Hepatocyte (in vitro differentiated cells): Measurements from ENCODE around the gene SLC25A30. TPM values are rescaled to one million over a fixed set of nuclear protein-coding genes. Genes with fewer than 3 reads are reported as not detected.

ENCODE experiments used
- DNase-seq: peaks from one replicate; pipeline ENCODE4 v3.0.0-alpha.2; 2016; ENCODE audit warnings: low spot score
- H2AFZ ChIP-seq: fragments of 200-600 bp; sonication (generic); 2 replicates; pipeline ENCODE4 v1.6.0; 2016; ENCODE audit warnings: antibody characterized with exemption, mild to moderate bottlenecking
- H3K27ac ChIP-seq: fragments of 200-600 bp; sonication (generic); 2 replicates; pipeline ENCODE4 v1.5.1; 2016; ENCODE audit warnings: mild to moderate bottlenecking
- H3K27me3 ChIP-seq: fragments of 200-600 bp; sonication (generic); 2 replicates; pipeline ENCODE4 v1.6.1; 2016
- H3K36me3 ChIP-seq: fragments of 200-600 bp; sonication (generic); replicated peaks from 2 replicates; pipeline ENCODE4 v1.5.1; 2016; ENCODE audit warnings: low read depth; ENCODE audit not compliant: insufficient read depth
- H3K4me1 ChIP-seq: fragments of 200-600 bp; sonication (generic); 2 replicates; pipeline ENCODE4 v1.5.1; 2016; ENCODE audit warnings: mild to moderate bottlenecking, moderate library complexity; ENCODE audit not compliant: insufficient read depth
- H3K4me2 ChIP-seq: fragments of 200-600 bp; sonication (generic); 2 replicates; pipeline ENCODE4 v1.6.0; 2016
- H3K4me3 ChIP-seq: fragments of 200-600 bp; sonication (generic); 2 replicates; pipeline ENCODE4 v1.5.1; 2016; ENCODE audit warnings: mild to moderate bottlenecking
- H3K79me2 ChIP-seq: fragments of 200-600 bp; sonication (generic); 2 replicates; pipeline ENCODE4 v1.6.0; 2017; ENCODE audit warnings: mild to moderate bottlenecking
- H3K9me2 ChIP-seq: fragments of 200-600 bp; sonication (generic); replicated peaks from 2 replicates; pipeline ENCODE4 v1.6.0; 2017; ENCODE audit warnings: mild to moderate bottlenecking; ENCODE audit not compliant: insufficient read depth
- H3K9me3 ChIP-seq: fragments of 200-600 bp; sonication (generic); 2 replicates; pipeline ENCODE4 v1.5.1; 2016; ENCODE audit warnings: low read depth, mild to moderate bottlenecking
- H4K20me1 ChIP-seq: fragments of 200-600 bp; sonication (generic); 2 replicates; pipeline ENCODE4 v1.6.0; 2016; ENCODE audit warnings: mild to moderate bottlenecking; ENCODE audit not compliant: insufficient read depth, poor library complexity, severe bottlenecking
- EZH2 ChIP-seq: fragments of 200-600 bp; sonication (generic); IDR thresholded peaks from 2 replicates; pipeline ENCODE4 v1.6.1; 2016; ENCODE audit warnings: antibody characterized with exemption, mild to moderate bottlenecking, borderline replicate concordance
- EZH2phosphoT487 ChIP-seq: fragments of 200-600 bp; sonication (generic); IDR thresholded peaks from one replicate; pipeline ENCODE4 v1.6.1; 2018; ENCODE audit warnings: antibody characterized with exemption, mild to moderate bottlenecking, low read depth, moderate library complexity; ENCODE audit not compliant: unreplicated experiment, severe bottlenecking
- WGBS: methylation state at CpG from one replicate; pipeline ENCODE4 v1.1.6; 2016; ENCODE audit warnings: low lambda C conversion rate; ENCODE audit errors: missing lambda C conversion rate; 5-methylcytosine and 5-hydroxymethylcytosine counted together
- polyA plus RNA-seq: library from polyadenylated mRNA; unstranded; fragments of >200 nt; fragmentation: Nextera tagmentation; extraction: Ambion mirVana; gene quantifications from 2 replicates; pipeline ENCODE4 v1.2.1, GENCODE V29; 2016
- total RNA-seq: library from RNA; depleted of rRNA; stranded (reverse); fragments of >200 nt; gene quantifications from 2 replicates; pipeline ENCODE4 v1.2.3, GENCODE V29; 2014
- TF ChIP-seq, protein P1 (sequence below): fragments of 200-600 bp; sonication (generic); IDR thresholded peaks from 2 replicates; pipeline ENCODE4 v1.5.1; 2016; ENCODE audit warnings: antibody characterized with exemption, mild to moderate bottlenecking; ENCODE audit not compliant: poor library complexity

The SLC25A30 gene
- total and polyA plus RNA-seq, 2 experiments from 2014 or later, result 2.8 to 13.3 TPM

DNA sequence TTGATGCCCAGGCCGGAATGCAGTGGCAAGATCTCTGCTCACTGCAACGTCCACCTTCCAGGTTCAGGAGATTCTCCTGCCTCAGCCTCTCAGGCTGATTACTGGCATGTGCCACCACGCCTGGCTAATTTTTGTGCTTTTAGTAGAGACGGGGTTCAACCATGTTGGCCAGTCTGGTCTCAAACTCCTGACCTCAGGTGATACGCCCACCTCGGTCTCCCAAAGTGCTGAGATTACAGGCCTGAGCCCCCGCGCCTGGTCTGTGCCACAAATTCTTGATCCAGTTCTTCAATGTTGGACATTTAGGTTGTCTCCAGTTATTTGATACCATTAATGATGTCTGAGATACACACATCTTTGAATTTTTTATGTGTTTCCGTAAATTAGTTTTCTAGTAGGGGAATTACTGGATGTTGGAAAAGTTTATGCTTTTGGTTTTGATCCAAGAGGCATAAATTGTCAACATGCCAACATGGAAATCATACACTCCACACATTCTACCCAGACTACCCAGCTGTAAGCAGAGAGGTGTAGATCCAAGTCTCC, 46.0 kb upstream of the SLC25A30 start:
- 88% methylated on average over 9 of the region's 9 CpGs for WGBS
- TF ChIP-seq EZH2phosphoT487, result no peak
- TF ChIP-seq, protein P1, sequence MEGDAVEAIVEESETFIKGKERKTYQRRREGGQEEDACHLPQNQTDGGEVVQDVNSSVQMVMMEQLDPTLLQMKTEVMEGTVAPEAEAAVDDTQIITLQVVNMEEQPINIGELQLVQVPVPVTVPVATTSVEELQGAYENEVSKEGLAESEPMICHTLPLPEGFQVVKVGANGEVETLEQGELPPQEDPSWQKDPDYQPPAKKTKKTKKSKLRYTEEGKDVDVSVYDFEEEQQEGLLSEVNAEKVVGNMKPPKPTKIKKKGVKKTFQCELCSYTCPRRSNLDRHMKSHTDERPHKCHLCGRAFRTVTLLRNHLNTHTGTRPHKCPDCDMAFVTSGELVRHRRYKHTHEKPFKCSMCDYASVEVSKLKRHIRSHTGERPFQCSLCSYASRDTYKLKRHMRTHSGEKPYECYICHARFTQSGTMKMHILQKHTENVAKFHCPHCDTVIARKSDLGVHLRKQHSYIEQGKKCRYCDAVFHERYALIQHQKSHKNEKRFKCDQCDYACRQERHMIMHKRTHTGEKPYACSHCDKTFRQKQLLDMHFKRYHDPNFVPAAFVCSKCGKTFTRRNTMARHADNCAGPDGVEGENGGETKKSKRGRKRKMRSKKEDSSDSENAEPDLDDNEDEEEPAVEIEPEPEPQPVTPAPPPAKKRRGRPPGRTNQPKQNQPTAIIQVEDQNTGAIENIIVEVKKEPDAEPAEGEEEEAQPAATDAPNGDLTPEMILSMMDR, result peak; percentile 36
- Histone ChIP-seq H2AFZ (peak overlapping the region; percentile 85), H3K9me3 (no peaks in the 10 kb centered on the region), H3K4me1 (peaks cover 25% of the 10 kb centered on the region), H3K4me3 (peak overlapping the region; percentile 6), H3K27me3 (no peaks in the 10 kb centered on the region), H3K9me2 (no peaks in the 10 kb centered on the region), H3K79me2 (peaks cover 40% of the 10 kb centered on the region), H3K36me3 (no peaks in the 10 kb centered on the region), H3K4me2 (peak overlapping the region; percentile 72), H3K27ac (peak overlapping the region; percentile 84), H4K20me1 (peaks cover 38% of the 10 kb centered on the region)
- no peak for DNase-seq

- 87% methylated on average over 2 of the region's 2 CpGs for WGBS
- H3K27ac ChIP-seq, result no peak overlapping the region
- H3K4me2 ChIP-seq, result no peak overlapping the region
Observed at GRCh38 chr13:45456196-45456972, 38.2 kb upstream of the SLC25A30 start.

DNA sequence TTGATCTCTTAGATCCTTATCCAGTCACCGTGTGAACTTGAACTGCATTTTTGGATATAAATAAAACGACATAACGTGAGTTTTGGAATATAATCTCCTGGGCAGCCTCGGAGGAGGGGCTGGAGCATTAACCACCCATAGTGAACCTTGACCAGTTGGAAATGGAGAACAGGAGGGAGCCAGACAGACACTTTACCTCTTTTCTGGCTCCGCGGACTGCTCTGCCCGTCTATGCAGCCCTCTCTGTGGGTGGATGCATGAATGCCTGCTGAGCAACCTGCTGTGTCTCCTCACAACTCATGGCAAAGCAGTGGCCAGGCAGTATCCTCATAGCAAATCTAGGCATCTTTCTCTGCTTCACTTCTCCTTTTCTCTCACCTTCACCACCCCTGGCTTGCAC, 36.0 kb upstream of the SLC25A30 start:
- Histone ChIP-seq H3K36me3 (no peaks in the 10 kb centered on the region), H3K27me3 (no peaks in the 10 kb centered on the region), H3K4me3 (no peak overlapping the region), H3K27ac (no peak overlapping the region), H4K20me1 (no peaks in the 10 kb centered on the region), H3K4me2 (no peak overlapping the region), H3K4me1 (no peaks in the 10 kb centered on the region), H3K79me2 (no peaks in the 10 kb centered on the region), H3K9me3 (no peaks in the 10 kb centered on the region), H3K9me2 (no peaks in the 10 kb centered on the region), H2AFZ (no peak overlapping the region)
- DNase-seq, result no peak
- 71% methylated on average over 7 of the region's 7 CpGs for WGBS
- TF ChIP-seq, protein P1, result no peak
- no peak for TF ChIP-seq EZH2phosphoT487
- TF ChIP-seq EZH2, result no peak

More at GRCh38 chr13:45456196-45456972, 38.2 kb upstream of the SLC25A30 start:
- no peaks in the 10 kb centered on the region for H3K79me2 ChIP-seq
- H2AFZ ChIP-seq, result no peak overlapping the region
- H3K27me3 ChIP-seq, result no peaks in the 10 kb centered on the region
- no peaks in the 10 kb centered on the region for H3K36me3 ChIP-seq
- H3K9me2 ChIP-seq, result no peaks in the 10 kb centered on the region
- H4K20me1 ChIP-seq, result no peaks in the 10 kb centered on the region
- no peaks in the 10 kb centered on the region for H3K4me1 ChIP-seq
- no peaks in the 10 kb centered on the region for H3K9me3 ChIP-seq
- no peak overlapping the region for H3K4me3 ChIP-seq
- no peak for DNase-seq
- TF ChIP-seq, protein P1, result no peak
- TF ChIP-seq EZH2phosphoT487 (no peak), EZH2 (no peak)
